IMR-90 (cell line): Measurements from ENCODE around the gene AHI1. TPM values are rescaled to one million over a fixed set of nuclear protein-coding genes. Genes with fewer than 3 reads are reported as not detected.

Source experiments
- ATAC-seq: fragments of 200-7000 bp; cut with Tn5 transposase; 2 replicates; pipeline ENCODE4 v1.9.1; 2020; ENCODE audit warnings: low read depth, mild to moderate bottlenecking, moderate library complexity
- Bru-seq: library from RNA; stranded (reverse); fragments of 400-500 nt; gene quantifications from one replicate; lab custom pipeline; 2021; lab: Mats Ljungman, UMichigan
- BruChase-seq, 2 experiments: library from RNA; stranded (reverse); fragments of 400-500 nt; gene quantifications; one replicate each; lab custom pipeline; 2021; lab: Mats Ljungman, UMichigan
- BruUV-seq: library from RNA; stranded (reverse); fragments of 400-500 nt; replicated peaks from 2 replicates; lab custom pipeline; 2021; lab: Mats Ljungman, UMichigan
- CTCF ChIA-PET: fragments of 300-600 bp; formaldehyde crosslinking; extraction: SDS; loops from one replicate; lab custom pipeline; 2021; ENCODE audit warnings: antibody characterized with exemption; lab: Yijun Ruan, JAX
- POLR2A ChIA-PET: fragments of 300-600 bp; sonication (Branson Sonifier 250); formaldehyde crosslinking; loops from one replicate; lab custom pipeline; 2022; ENCODE audit warnings: antibody characterized with exemption; ENCODE audit not compliant: unreplicated experiment; lab: Charles Lee
- DNase-seq: peaks from one replicate; pipeline ENCODE4 v3.0.0; 2013
- H2AFZ ChIP-seq: replicated peaks from 2 replicates; pipeline ENCODE3; 2013; ENCODE audit warnings: low read length, mild to moderate bottlenecking; ENCODE audit not compliant: poor library complexity
- H2AK5ac ChIP-seq: 2 replicates; pipeline ENCODE4 v1.6.1; 2013; ENCODE audit warnings: low read depth, low read length, inconsistent platforms
- H2AK9ac ChIP-seq: replicated peaks from 2 replicates; pipeline ENCODE3; 2013; ENCODE audit warnings: mild to moderate bottlenecking, low read depth, low read length, moderate library complexity; ENCODE audit not compliant: poor library complexity
- H2BK120ac ChIP-seq: 2 replicates; pipeline ENCODE4 v1.6.1; 2013; ENCODE audit warnings: low read depth, low read length, inconsistent platforms
- H2BK15ac ChIP-seq: 3 replicates; pipeline ENCODE4 v1.6.1; 2013; ENCODE audit warnings: low read depth, low read length, inconsistent platforms
- H2BK20ac ChIP-seq: 2 replicates; pipeline ENCODE4 v1.6.1; 2013; ENCODE audit warnings: low read depth, mild to moderate bottlenecking, inconsistent platforms, low read length, moderate library complexity
- H2BK5ac ChIP-seq: 2 replicates; pipeline ENCODE4 v1.6.1; 2013; ENCODE audit warnings: mild to moderate bottlenecking, low read depth, low read length, inconsistent platforms; ENCODE audit not compliant: poor library complexity, severe bottlenecking
- H3K14ac ChIP-seq: replicated peaks from 2 replicates; pipeline ENCODE4 v1.6.1; 2013; ENCODE audit warnings: low read depth, low read length, inconsistent platforms
- H3K18ac ChIP-seq: 2 replicates; pipeline ENCODE4 v1.6.1; 2013; ENCODE audit warnings: low read depth, low read length, control low read depth
- H3K23ac ChIP-seq: 2 replicates; pipeline ENCODE4 v1.6.1; 2013; ENCODE audit warnings: low read depth, low read length, inconsistent platforms
- H3K27ac ChIP-seq: 2 replicates; pipeline ENCODE4 v1.5.1; 2013; ENCODE audit warnings: mild to moderate bottlenecking, control low read depth, low read length; ENCODE audit not compliant: insufficient read depth
- H3K27me3 ChIP-seq: 2 replicates; pipeline ENCODE4 v1.6.1; 2013; ENCODE audit warnings: low read length; ENCODE audit not compliant: control insufficient read depth, insufficient read depth
- H3K36me3 ChIP-seq: 2 replicates; pipeline ENCODE4 v1.6.1; 2013; ENCODE audit warnings: low read length, mixed read lengths; ENCODE audit not compliant: control insufficient read depth, insufficient read depth
- H3K4ac ChIP-seq: 2 replicates; pipeline ENCODE4 v1.6.1; 2013; ENCODE audit warnings: low read depth, low read length, inconsistent platforms
- H3K4me1 ChIP-seq: 2 replicates; pipeline ENCODE4 v1.6.1; 2013; ENCODE audit warnings: low read length, mixed read lengths; ENCODE audit not compliant: control insufficient read depth, insufficient read depth
- H3K4me2 ChIP-seq: 2 replicates; pipeline ENCODE4 v1.6.1; 2013; ENCODE audit warnings: low read depth, mild to moderate bottlenecking, control low read depth, low read length, moderate library complexity
- H3K4me3 ChIP-seq: 2 replicates; pipeline ENCODE4 v1.5.1; 2013; ENCODE audit warnings: low read depth, mild to moderate bottlenecking, control low read depth, low read length, moderate library complexity; ENCODE audit not compliant: insufficient read depth
- H3K56ac ChIP-seq: 2 replicates; pipeline ENCODE4 v1.6.1; 2013; ENCODE audit warnings: low read length, inconsistent platforms; ENCODE audit not compliant: insufficient read depth; ENCODE audit errors: extremely low read depth
- H3K79me1 ChIP-seq, 2 experiments: 2 replicates each; pipeline ENCODE4 v1.6.1; 2013; ENCODE audit warnings: low read length in 2 of 2, inconsistent platforms in 1 of 2, low read depth in 1 of 2
- H3K9ac ChIP-seq: 2 replicates; pipeline ENCODE4 v1.6.1; 2013; ENCODE audit warnings: low read depth, low read length, control low read depth
- H3K9me1 ChIP-seq: 2 replicates; pipeline ENCODE4 v1.6.1; 2013; ENCODE audit warnings: low read length, inconsistent platforms; ENCODE audit not compliant: insufficient read depth
- H3K9me3 ChIP-seq: 2 replicates; pipeline ENCODE4 v1.6.1; 2013; ENCODE audit warnings: low read length; ENCODE audit not compliant: control insufficient read depth, insufficient read depth
- H4K20me1 ChIP-seq: 2 replicates; pipeline ENCODE4 v1.6.1; 2013; ENCODE audit warnings: low read length, inconsistent platforms; ENCODE audit not compliant: insufficient read depth
- H4K5ac ChIP-seq: 2 replicates; pipeline ENCODE4 v1.6.1; 2013; ENCODE audit warnings: mild to moderate bottlenecking, low read depth, low read length, control low read depth
- H4K8ac ChIP-seq, 2 experiments: 2 replicates each; pipeline ENCODE4 v1.6.1; 2013; ENCODE audit warnings: low read depth in 2 of 2, low read length in 2 of 2, control low read depth in 1 of 2, inconsistent platforms in 1 of 2
- H4K91ac ChIP-seq: 2 replicates; pipeline ENCODE4 v1.6.1; 2013; ENCODE audit warnings: low read depth, low read length, inconsistent platforms; ENCODE audit not compliant: insufficient read depth
- CEBPB ChIP-seq: IDR thresholded peaks from 2 replicates; pipeline ENCODE4 v1.6.1; 2012; ENCODE audit warnings: low read depth, low read length, improper control_type of control experiment
- CHD1 ChIP-seq: IDR thresholded peaks from 2 replicates; pipeline ENCODE4 v1.6.1; 2012; ENCODE audit warnings: low read depth, low read length, improper control_type of control experiment
- CTCF ChIP-seq: conservative IDR thresholded peaks from 2 replicates; pipeline ENCODE4 v1.5.1; 2012; ENCODE audit warnings: mild to moderate bottlenecking, low read depth, low read length, improper control_type of control experiment
- ELK1 ChIP-seq: fragments of 150-350 bp; IDR thresholded peaks from 2 replicates; pipeline ENCODE4 v1.6.1; 2016; ENCODE audit warnings: low read depth, mild to moderate bottlenecking, low read length, moderate library complexity, borderline replicate concordance
- FOS ChIP-seq: fragments of 150-350 bp; IDR thresholded peaks from 2 replicates; pipeline ENCODE4 v1.6.1; 2016; ENCODE audit warnings: low read depth, low read length
- MAZ ChIP-seq: IDR thresholded peaks from 2 replicates; pipeline ENCODE4 v1.6.1; 2012; ENCODE audit warnings: low read depth, mild to moderate bottlenecking, low read length, improper control_type of control experiment, moderate library complexity, borderline replicate concordance
- NFE2L2 ChIP-seq: fragments of 150-350 bp; IDR thresholded peaks from 2 replicates; pipeline ENCODE4 v1.6.1; 2016; ENCODE audit warnings: low read depth, mild to moderate bottlenecking, low read length
- POLR2A ChIP-seq: IDR thresholded peaks from 2 replicates; pipeline ENCODE4 v1.6.1; 2012; ENCODE audit warnings: mild to moderate bottlenecking, low read depth, low read length
- RFX5 ChIP-seq: IDR thresholded peaks from 2 replicates; pipeline ENCODE4 v1.8.0; 2012; ENCODE audit warnings: low read depth, mild to moderate bottlenecking, low read length, moderate library complexity
- SMC3 ChIP-seq: fragments of 150-350 bp; IDR thresholded peaks from 2 replicates; pipeline ENCODE4 v1.6.1; 2016; ENCODE audit warnings: low read depth, mild to moderate bottlenecking, antibody characterized with exemption, low read length, moderate library complexity
- USF2 ChIP-seq: fragments of 150-350 bp; IDR thresholded peaks from 2 replicates; pipeline ENCODE4 v1.6.1; 2017; ENCODE audit warnings: mild to moderate bottlenecking, antibody characterized with exemption, low read length, low read depth
- WGBS, 2 experiments: methylation state at CpG; one replicate each; pipeline versions ENCODE4 v1.1.5 to v1.1.7; 2013; ENCODE audit warnings: missing lambda C conversion rate in 2 of 2; ENCODE audit not compliant: insufficient read length in 1 of 2; ENCODE audit errors: extremely low coverage in 2 of 2; 5-methylcytosine and 5-hydroxymethylcytosine counted together
- dilution Hi-C: fragments of 300-500 bp; cut with HindIII; formaldehyde crosslinking; loops from one replicate; pipeline ENCODE4 v1.14.3; 2018; ENCODE audit warnings: low sequenced_read_pairs; ENCODE audit not compliant: unreplicated experiment
- in situ Hi-C: fragments of 300-500 bp; cut with MboI; formaldehyde crosslinking; loops from 3 replicates; pipeline ENCODE4 v1.14.3; 2019; ENCODE audit warnings: low sequenced_read_pairs, inconsistent platforms, mixed read lengths
- intact Hi-C: fragments of 100-400 bp; cut with micrococcal nuclease; formaldehyde crosslinking; loops from 2 replicates; pipeline ENCODE4 v1.10.0; 2022
- long read RNA-seq: library from polyadenylated mRNA; unstranded; transcript quantifications from one replicate; pipeline ENCODE4 v2.0.0, GENCODE V29; 2021; ENCODE audit not compliant: unreplicated experiment
- polyA plus RNA-seq, 3 experiments: library from polyadenylated mRNA; depleted of rRNA; stranded (reverse); fragments of >200 nt; gene quantifications; 2 replicates each; pipeline ENCODE4 v1.2.3, GENCODE V29; 2012; ENCODE audit warnings: low replicate concordance in 1 of 3
- total RNA-seq: library from RNA; depleted of rRNA; stranded (reverse); fragments of >200 nt; gene quantifications from 2 replicates; pipeline ENCODE4 v1.2.3, GENCODE V29; 2012; rRNA removed

Gene AHI1
- total RNA-seq (19.4 and 25.0 TPM in 2 replicates), polyA plus RNA-seq (2012; rRNA removed) (7.5 and 9.5 TPM in 2 replicates), Bru-seq, nascent RNA (percentile 75 among the genes with signal in this experiment), BruChase-seq, experiment 1, labeled RNA remaining after a 6-hour chase (percentile 69 among the genes with signal in this experiment), BruChase-seq, experiment 2, labeled RNA remaining after a 2-hour chase (percentile 79 among the genes with signal in this experiment)
- 1.0 and 1.9 TPM in 2 replicates for polyA plus RNA-seq (2012; cell fraction: cytosol; rRNA removed)
- 3.6 and 36.5 TPM in 2 replicates for polyA plus RNA-seq (2012; cell fraction: nucleus; rRNA removed; ENCODE audit: low replicate concordance)
- long read RNA-seq, full-length matches to known transcripts: 2 of 16 reads
- long read RNA-seq, partial matches to known transcripts: 9 of 16 reads
- long read RNA-seq, other reads (novel, unspliced or antisense): 5 of 16 reads

GRCh38 chr6:135497412-135498184, at the start of gene AHI1:
Gene AHI1, minus strand, starts transcription at chr6:135497740. Its CDS starts 5,503 bp downstream, at chr6:135492237.
- H3K4me1 ChIP-seq: no peaks in the 10 kb centered on the region
- H3K9me1 ChIP-seq: no peaks in the 10 kb centered on the region
- peak within 1 kb of the TSS; percentile 98 for H3K23ac ChIP-seq
- BruUV-seq: no TSS peak
- H4K8ac ChIP-seq: peak within 1 kb of the TSS; percentile 83 to 99
- in situ Hi-C loops (no loop called here), dilution Hi-C loops (no loop called here), intact Hi-C loops (loop anchor here (5.0 kb wide), 1 partner anchor 45 kb away; no protein-coding TSS in a partner anchor)
- H3K14ac ChIP-seq: peak within 1 kb of the TSS; percentile 98
- DNase-seq (peak; percentile 92), ATAC-seq (peak; percentile 92)
- H3K4ac ChIP-seq: peak within 1 kb of the TSS; percentile 92
- peak within 1 kb of the TSS; percentile 77 for H2AK9ac ChIP-seq
- H3K56ac ChIP-seq: peak within 1 kb of the TSS; percentile 97
- no peaks in the 10 kb centered on the region for H3K36me3 ChIP-seq
- H2BK5ac ChIP-seq: peak within 1 kb of the TSS; percentile 96
- H3K9ac ChIP-seq: peak within 1 kb of the TSS; percentile 91
- no peaks in the 10 kb centered on the region for H3K27me3 ChIP-seq
- H2BK120ac ChIP-seq: peak within 1 kb of the TSS; percentile 95
- peak within 1 kb of the TSS; percentile 91 for H2AFZ ChIP-seq
- H4K91ac ChIP-seq: peak within 1 kb of the TSS; percentile 91
- peak within 1 kb of the TSS; percentile 20; the same call in 1 of the 2 replicates for H2AK5ac ChIP-seq
- no peaks in the 10 kb centered on the region for H3K9me3 ChIP-seq
- peak within 1 kb of the TSS; percentile 63 for H2BK15ac ChIP-seq
- H4K5ac ChIP-seq: peak within 1 kb of the TSS; percentile 86
- WGBS, 2 experiments: 0% methylated on average over 22 of the region's 85 CpGs; no CpG with 5 or more reads in 1 of the 2 experiments
- H4K20me1 ChIP-seq: no peaks in the 10 kb centered on the region
- peaks cover 9 to 21% of the 10 kb centered on the region in 2 experiments for H3K79me1 ChIP-seq
- H3K18ac ChIP-seq: peak within 1 kb of the TSS; percentile 90
- peak within 1 kb of the TSS; percentile 88 for H3K27ac ChIP-seq
- peak within 1 kb of the TSS; percentile 83 for H3K4me2 ChIP-seq
- ChIA-PET CTCF (interaction anchor here (0.7 to 0.9 kb wide), 2 partner anchors 535 to 729 kb away, joined by 3 read pairs; no protein-coding TSS in a partner anchor), POLR2A (no interaction called here)
- peak within 1 kb of the TSS; percentile 86 for H2BK20ac ChIP-seq
- H3K4me3 ChIP-seq: peak within 1 kb of the TSS; percentile 72
- TF ChIP-seq CEBPB (no peak), POLR2A (peak; percentile 93), USF2 (no peak), FOS (0 out of 2 replicates have a peak, but pooled peaks have one; percentile 13), SMC3 (no peak), CTCF (no peak), CHD1 (no peak; the same call in 1 of the 2 replicates), NFE2L2 (no peak; the same call in 1 of the 2 replicates), RFX5 (peak; percentile 40; the same call in 1 of the 2 replicates), ELK1 (no peak), MAZ (peak; percentile 84; the same call in 1 of the 2 replicates)
